GM23338 (cell line): Measurements from ENCODE around the gene ZNF212. TPM values are rescaled to one million over a fixed set of nuclear protein-coding genes. Genes with fewer than 3 reads are reported as not detected.

Experiments
- ATAC-seq: fragments of 200-7000 bp; cut with Tn5 transposase; 3 replicates; pipeline ENCODE4 v1.9.1; 2020
- DNase-seq: peaks from one replicate; pipeline ENCODE4 v3.0.0-alpha.2; 2015; ENCODE audit warnings: low spot score
- H2AFZ ChIP-seq: fragments of 200-600 bp; sonication (generic); 2 replicates; pipeline ENCODE4 v1.8.0; 2016; ENCODE audit warnings: antibody characterized with exemption, mild to moderate bottlenecking, moderate library complexity
- H3F3A ChIP-seq: fragments of 200-600 bp; sonication (generic); replicated peaks from 2 replicates; pipeline ENCODE4 v1.8.0; 2017; ENCODE audit warnings: antibody characterized with exemption, mixed run types, low read depth
- H3K27ac ChIP-seq: fragments of 200-600 bp; sonication (generic); 2 replicates; pipeline ENCODE4 v1.6.1; 2016; ENCODE audit warnings: low read depth
- H3K27me3 ChIP-seq: fragments of 200-600 bp; sonication (generic); 2 replicates; pipeline ENCODE4 v1.8.0; 2016; ENCODE audit warnings: mild to moderate bottlenecking, mixed run types, moderate library complexity; ENCODE audit not compliant: insufficient read depth
- H3K36me3 ChIP-seq: fragments of 200-600 bp; sonication (generic); 2 replicates; pipeline ENCODE4 v1.8.0; 2016; ENCODE audit warnings: mild to moderate bottlenecking; ENCODE audit not compliant: insufficient read depth
- H3K4me1 ChIP-seq: fragments of 200-600 bp; sonication (generic); 2 replicates; pipeline ENCODE4 v1.8.0; 2016; ENCODE audit warnings: mild to moderate bottlenecking, moderate library complexity; ENCODE audit not compliant: insufficient read depth
- H3K4me2 ChIP-seq: fragments of 200-600 bp; sonication (generic); 2 replicates; pipeline ENCODE4 v1.7.1; 2017; ENCODE audit warnings: mixed run types
- H3K4me3 ChIP-seq: fragments of 200-600 bp; sonication (generic); 2 replicates; pipeline ENCODE4 v1.6.1; 2016; ENCODE audit warnings: mixed run types
- H3K79me2 ChIP-seq: fragments of 200-600 bp; sonication (generic); replicated peaks from 2 replicates; pipeline ENCODE4 v1.8.0; 2017; ENCODE audit warnings: mild to moderate bottlenecking; ENCODE audit not compliant: insufficient read depth
- H3K9me2 ChIP-seq: fragments of 200-600 bp; sonication (generic); 2 replicates; pipeline ENCODE4 v1.8.0; 2017; ENCODE audit not compliant: insufficient read depth
- H4K20me1 ChIP-seq: fragments of 200-600 bp; sonication (generic); replicated peaks from 2 replicates; pipeline ENCODE4 v1.8.0; 2017; ENCODE audit warnings: mild to moderate bottlenecking; ENCODE audit not compliant: insufficient read depth
- H3K27ac Mint-ChIP-seq: 2 replicates; pipeline ENCODE4 v1.8.0; 2020; ENCODE audit warnings: inconsistent platforms, mild to moderate bottlenecking, moderate library complexity, mixed read lengths
- H3K27me3 Mint-ChIP-seq: 3 replicates; pipeline ENCODE4 v1.8.0; 2022; ENCODE audit warnings: low read depth, mild to moderate bottlenecking, moderate library complexity, mixed read lengths, inconsistent platforms; ENCODE audit not compliant: insufficient read depth, poor library complexity
- H3K36me3 Mint-ChIP-seq: 3 replicates; pipeline ENCODE4 v1.8.0; 2021; ENCODE audit warnings: low read depth, mild to moderate bottlenecking, inconsistent platforms, moderate library complexity, mixed read lengths
- H3K4me1 Mint-ChIP-seq: 3 replicates; pipeline ENCODE4 v1.8.0; 2020; ENCODE audit warnings: mild to moderate bottlenecking, inconsistent platforms, mixed read lengths
- H3K4me3 Mint-ChIP-seq: 3 replicates; pipeline ENCODE4 v1.8.0; 2021; ENCODE audit warnings: moderate library complexity, mild to moderate bottlenecking, inconsistent platforms, mixed read lengths
- H3K9me3 Mint-ChIP-seq: 3 replicates; pipeline ENCODE4 v1.8.0; 2020; ENCODE audit warnings: moderate library complexity, mild to moderate bottlenecking, inconsistent platforms, mixed read lengths
- CREB1 ChIP-seq: fragments of 250-450 bp; sonication (Bioruptor Pico); IDR thresholded peaks from 2 replicates; pipeline ENCODE4 v1.5.0; 2020; ENCODE audit warnings: low read depth, mild to moderate bottlenecking, moderate library complexity
- CTCF ChIP-seq, 2 experiments: fragments of 200-600 bp in 1 of 2; sonication (generic) in 1 of 2; conservative IDR thresholded peaks; 2 replicates each; pipeline versions ENCODE4 v1.5.1 to v1.6.1; 2016 to 2017; ENCODE audit warnings: antibody characterized with exemption in 2 of 2, low read depth in 2 of 2, mild to moderate bottlenecking in 2 of 2, moderate library complexity in 1 of 2
- ETS1 ChIP-seq: IDR thresholded peaks from 2 replicates; pipeline ENCODE4 v1.6.1; 2016; ENCODE audit warnings: antibody characterized with exemption
- EZH2 ChIP-seq: fragments of 200-600 bp; sonication (generic); IDR thresholded peaks from one replicate; pipeline ENCODE4 v1.8.0; 2017; ENCODE audit warnings: antibody characterized with exemption, mild to moderate bottlenecking, low read depth; ENCODE audit not compliant: unreplicated experiment
- JUNB ChIP-seq: IDR thresholded peaks from one replicate; pipeline ENCODE4 v1.6.1; 2016; ENCODE audit warnings: antibody characterized with exemption; ENCODE audit not compliant: unreplicated experiment
- NANOG ChIP-seq: IDR thresholded peaks from 2 replicates; pipeline ENCODE4 v1.6.1; 2016; ENCODE audit warnings: antibody characterized with exemption, borderline replicate concordance
- POLR2AphosphoS5 ChIP-seq: IDR thresholded peaks from 2 replicates; pipeline ENCODE4 v1.6.1; 2016; ENCODE audit warnings: antibody characterized with exemption, low read depth
- REST ChIP-seq: IDR thresholded peaks from one replicate; pipeline ENCODE4 v1.6.1; 2018; ENCODE audit warnings: antibody characterized with exemption; ENCODE audit not compliant: unreplicated experiment
- STAT1 ChIP-seq: IDR thresholded peaks from one replicate; pipeline ENCODE4 v1.6.1; 2016; ENCODE audit warnings: antibody characterized with exemption; ENCODE audit not compliant: unreplicated experiment
- ZNF114 ChIP-seq: fragments of 250-450 bp; sonication (Bioruptor Pico); IDR thresholded peaks from 2 replicates; pipeline ENCODE4 v1.5.0; 2020; ENCODE audit warnings: mild to moderate bottlenecking, moderate library complexity
- ZNF331 ChIP-seq: fragments of 250-450 bp; sonication (Bioruptor Pico); IDR thresholded peaks from 2 replicates; pipeline ENCODE4 v1.5.0; 2020; ENCODE audit warnings: low read depth, mild to moderate bottlenecking, moderate library complexity
- ZNF462 ChIP-seq: fragments of 250-450 bp; sonication (Bioruptor Pico); IDR thresholded peaks from 2 replicates; pipeline ENCODE4 v1.5.0; 2020; ENCODE audit warnings: mild to moderate bottlenecking, moderate library complexity
- polyA plus RNA-seq: library from polyadenylated mRNA; unstranded; fragments of >200 nt; fragmentation: Nextera tagmentation; extraction: Ambion mirVana; gene quantifications from 2 replicates; pipeline ENCODE4 v1.2.1, GENCODE V29; 2016
- total RNA-seq: library from RNA; depleted of rRNA; stranded (reverse); fragments of >200 nt; shearing (Covaris generic); gene quantifications from 2 replicates; pipeline ENCODE4 v1.2.3, GENCODE V29; 2014

ZNF212 gene
- total and polyA plus RNA-seq, 2 experiments from 2014 or later, result 10.8 to 18.9 TPM

DNA sequence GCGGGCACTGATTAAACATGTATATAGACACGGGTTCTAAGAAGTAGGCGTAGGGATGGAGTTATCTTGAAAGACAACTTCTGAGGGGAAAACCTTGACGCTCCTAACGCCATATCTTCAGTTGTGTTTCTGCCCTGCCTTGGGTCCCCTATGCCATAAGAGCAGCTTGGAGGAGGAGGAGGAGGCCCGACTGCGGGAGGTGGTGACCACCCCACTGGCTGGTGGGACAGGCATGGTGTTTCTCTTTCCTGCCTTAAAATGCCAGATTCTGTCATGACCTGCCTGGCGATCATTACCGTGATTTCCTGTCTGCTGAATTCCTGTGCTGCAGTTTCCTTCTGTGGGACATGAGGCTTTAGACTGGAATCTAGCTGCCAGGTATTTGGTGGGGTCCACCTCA lies 38.4 kb downstream of the ZNF212 start (continued):
- TF ChIP-seq ETS1, result no peak

DNA sequence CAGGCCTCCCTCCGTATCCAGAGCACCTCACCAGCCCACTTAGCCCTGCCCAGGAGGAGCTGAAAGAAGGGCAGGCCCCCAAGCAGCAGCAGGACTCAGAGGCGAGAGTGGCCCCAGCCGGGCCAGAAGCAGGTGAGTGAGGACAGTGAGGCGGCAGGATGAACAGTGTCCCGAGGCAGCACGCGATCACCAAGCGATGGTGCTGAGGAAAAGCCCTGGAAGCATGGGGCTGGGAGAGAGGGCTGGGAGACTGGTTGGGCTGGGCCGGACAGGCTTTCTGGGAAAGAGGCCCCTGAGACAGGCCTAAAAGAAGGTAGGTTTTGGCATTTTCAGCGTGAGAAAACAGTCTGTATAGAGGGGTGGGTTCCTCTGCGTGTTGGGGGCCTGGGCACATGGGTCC lies 38.9 kb downstream of the ZNF212 start:
- H3K36me3 ChIP-seq, result no peaks in the 10 kb centered on the region
- H3F3A ChIP-seq, result 0 out of 2 replicates have a peak, but pooled peaks cover 4% of the 10 kb centered on the region
- H3K4me1 Mint-ChIP-seq, result peaks cover 3% of the 10 kb centered on the region; the same call in 2 of the 3 replicates
- H3K27ac ChIP-seq, result no peak overlapping the region
- H3K4me3 Mint-ChIP-seq, result no peak overlapping the region
- H4K20me1 ChIP-seq, result no peaks in the 10 kb centered on the region
- no peaks in the 10 kb centered on the region for H3K79me2 ChIP-seq
- H3K4me1 ChIP-seq, result no peaks in the 10 kb centered on the region
- H3K27me3 Mint-ChIP-seq, result peaks cover 5% of the 10 kb centered on the region
- H3K9me2 ChIP-seq, result no peaks in the 10 kb centered on the region
- H3K4me3 ChIP-seq, result no peak overlapping the region
- ATAC-seq, result no peak
- H3K36me3 Mint-ChIP-seq, result peaks cover 54% of the 10 kb centered on the region
- H2AFZ ChIP-seq, result no peak overlapping the region
- DNase-seq, result no peak
- no peak overlapping the region for H3K4me2 ChIP-seq
- no peak overlapping the region for H3K27ac Mint-ChIP-seq
- no peaks in the 10 kb centered on the region; the same call in 2 of the 3 replicates for H3K9me3 Mint-ChIP-seq
- H3K27me3 ChIP-seq, result no peaks in the 10 kb centered on the region
- TF ChIP-seq CTCF (conservative IDR thresholded peaks at IDR 0.05; ENCODE audit: low read depth in 2 of 2), result no peak
- TF ChIP-seq ETS1, result no peak
- no peak for TF ChIP-seq STAT1
- no peak for TF ChIP-seq CREB1 (CRISPR knock-in tag)
- no peak for TF ChIP-seq REST
- TF ChIP-seq ZNF462, result no peak
- TF ChIP-seq EZH2, result no peak
- TF ChIP-seq NANOG, result no peak
- TF ChIP-seq ZNF114, result no peak
- TF ChIP-seq JUNB, result no peak
- TF ChIP-seq ZNF331, result no peak
- TF ChIP-seq POLR2AphosphoS5, result no peak
